ENCODE data around the gene TTLL9.

GRCh38 chr20:31979713-31980426 is 109.4 kb downstream of the TTLL9 start:
- no peak for TF ChIP-seq CTCF (IDR thresholded peaks at IDR 0.05; ENCODE audit: insufficient read depth, low read length)
- TF ChIP-seq POLR2AphosphoS5 (IDR thresholded peaks at IDR 0.05; ENCODE audit: low read depth), result no peak

Measured in HL-60 (cell line).